NT2/D1 (cell line): ENCODE measurements around the gene SLC25A33.
"Not testable (repeated sequence)": the region's sequence is repeated elsewhere in the genome, so short reads cannot be mapped to it uniquely, and the experiment has no call there.

Source experiments
- DNase-seq: peaks from one replicate; pipeline ENCODE4 v3.0.0-alpha.2; 2011; ENCODE audit warnings: low read depth, low spot score
- H3K27me3 ChIP-seq: 2 replicates; pipeline ENCODE4 v1.6.0; 2011; ENCODE audit warnings: mild to moderate bottlenecking; ENCODE audit not compliant: insufficient read length, insufficient read depth
- H3K36me3 ChIP-seq: 2 replicates; pipeline ENCODE4 v1.6.1; 2011; ENCODE audit warnings: mild to moderate bottlenecking, low read length, mixed read lengths; ENCODE audit not compliant: insufficient read depth, insufficient read length
- H3K4me1 ChIP-seq: 2 replicates; pipeline ENCODE4 v1.5.1; 2011; ENCODE audit not compliant: insufficient read depth, insufficient read length
- H3K4me3 ChIP-seq: 2 replicates; pipeline ENCODE4 v1.5.1; 2011; ENCODE audit warnings: low read depth; ENCODE audit not compliant: insufficient read length
- H3K9ac ChIP-seq: 2 replicates; pipeline ENCODE4 v1.6.0; 2011; ENCODE audit warnings: low read depth; ENCODE audit not compliant: insufficient read length
- H3K9me3 ChIP-seq: 2 replicates; pipeline ENCODE4 v1.5.1; 2011; ENCODE audit warnings: mild to moderate bottlenecking, low read length; ENCODE audit not compliant: insufficient read depth
- SUZ12 ChIP-seq: IDR thresholded peaks from 2 replicates; pipeline ENCODE4 v1.6.1; 2011; ENCODE audit not compliant: insufficient read length, insufficient read depth; ENCODE audit errors: extremely low read depth
- YY1 ChIP-seq: IDR thresholded peaks from 2 replicates; pipeline ENCODE4 v1.6.1; 2011; ENCODE audit not compliant: insufficient read length, insufficient read depth
- ZNF274 ChIP-seq: IDR thresholded peaks from 2 replicates; pipeline ENCODE4 v1.6.1; 2011; ENCODE audit warnings: mild to moderate bottlenecking, low read depth, low read length

Gene SLC25A33

DNA sequence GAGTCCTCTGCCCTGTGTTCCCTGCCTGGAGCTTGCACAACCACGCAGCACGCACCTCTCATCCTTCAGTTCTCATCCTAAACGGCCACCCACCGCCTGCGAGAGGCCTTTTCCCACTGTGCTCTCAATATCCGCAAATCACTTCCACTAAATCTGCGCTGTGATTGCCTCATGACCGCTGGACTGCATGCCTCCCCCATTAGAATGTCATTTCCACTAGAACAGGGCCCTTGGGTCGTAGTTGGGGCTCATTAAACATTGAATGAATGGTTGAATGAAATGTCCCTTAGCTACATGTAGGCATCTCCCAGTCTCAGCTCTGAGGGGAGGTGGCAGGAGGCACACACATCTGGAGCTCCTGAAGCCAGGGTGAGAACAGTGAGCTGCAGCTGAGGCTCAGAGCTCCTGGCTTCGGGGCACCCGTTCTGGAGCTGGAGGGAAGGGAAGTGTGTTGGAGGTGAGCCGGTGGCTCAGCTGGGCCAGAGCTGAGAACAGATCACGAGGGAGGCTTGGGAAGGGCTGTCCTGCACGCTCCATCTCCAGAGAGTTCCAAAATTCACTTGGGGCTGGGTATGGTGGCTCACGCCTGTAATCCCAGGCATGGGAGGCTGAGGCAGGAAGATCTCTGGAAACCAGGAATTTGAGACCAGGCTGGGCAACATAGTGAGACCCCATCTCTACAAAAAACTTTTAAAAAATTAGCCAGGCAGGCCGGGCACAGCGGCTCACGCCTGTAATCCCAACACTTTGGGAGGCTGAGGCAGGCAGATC is 79.8 kb downstream of the SLC25A33 start:
- peaks cover 3% of the 10 kb centered on the region for H3K4me1 ChIP-seq
- no peak for TF ChIP-seq YY1
- TF ChIP-seq ZNF274: no peak
- TF ChIP-seq SUZ12: no peak
- DNase-seq: no peak
- no peak overlapping the region for H3K4me3 ChIP-seq
- H3K9me3 ChIP-seq: no peaks in the 10 kb centered on the region
- no peaks in the 10 kb centered on the region for H3K36me3 ChIP-seq
- H3K9ac ChIP-seq: no peak overlapping the region
- H3K27me3 ChIP-seq: no peaks in the 10 kb centered on the region

DNA sequence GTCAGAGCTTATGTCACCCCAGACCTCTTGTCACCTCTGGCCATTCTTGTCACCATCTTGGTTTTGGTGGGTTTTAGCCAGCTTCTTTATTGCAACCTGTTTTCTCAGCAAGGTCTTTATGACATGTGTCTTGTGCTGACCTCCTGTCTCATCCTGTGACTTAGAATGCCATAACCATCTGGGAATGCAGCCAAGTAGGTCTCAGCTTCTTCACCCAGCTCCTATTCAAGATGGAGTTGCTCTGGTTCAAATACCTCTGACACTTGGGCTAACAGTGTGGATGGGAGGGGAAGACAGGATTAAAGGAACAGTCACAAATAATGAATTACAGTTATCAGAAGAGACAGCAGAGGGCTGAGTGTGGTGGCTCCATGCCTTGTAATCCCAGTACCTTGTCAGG is 81.8 kb downstream of the SLC25A33 start:
- TF ChIP-seq ZNF274: no peak
- no peak for TF ChIP-seq YY1
- no peak for TF ChIP-seq SUZ12
- Histone ChIP-seq H3K36me3 (no peaks in the 10 kb centered on the region), H3K9me3 (no peaks in the 10 kb centered on the region), H3K27me3 (no peaks in the 10 kb centered on the region), H3K9ac (no peak overlapping the region), H3K4me3 (no peak overlapping the region), H3K4me1 (no peaks in the 10 kb centered on the region)
- no peak for DNase-seq

DNA sequence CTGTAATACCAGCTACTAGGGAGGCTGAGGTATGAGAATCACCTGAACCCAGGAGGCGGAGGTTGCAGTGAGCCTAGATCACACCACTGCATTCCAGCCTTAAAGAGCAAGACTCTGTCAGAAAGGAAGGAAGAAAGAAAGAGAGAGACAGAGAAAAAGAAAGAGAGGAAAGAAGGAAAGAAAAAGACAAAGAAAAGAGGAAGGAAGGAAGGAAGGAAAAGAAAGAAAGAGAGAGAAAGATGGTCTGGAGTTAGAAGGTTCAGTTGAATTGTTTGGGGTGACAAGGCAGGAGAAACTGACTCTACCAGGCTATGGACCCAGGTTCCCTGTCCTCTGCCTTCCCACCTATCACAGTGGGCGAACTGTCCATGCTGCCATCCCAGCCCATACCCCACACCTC is 84.8 kb downstream of the SLC25A33 start:
- peaks cover 8% of the 10 kb centered on the region for H3K27me3 ChIP-seq
- H3K4me1 ChIP-seq: no peaks in the 10 kb centered on the region
- no peak overlapping the region for H3K9ac ChIP-seq
- no peaks in the 10 kb centered on the region for H3K9me3 ChIP-seq
- DNase-seq: no peak
- H3K36me3 ChIP-seq: no peaks in the 10 kb centered on the region
- H3K4me3 ChIP-seq: no peak overlapping the region
- no peak for TF ChIP-seq SUZ12
- TF ChIP-seq YY1: no peak
- no peak for TF ChIP-seq ZNF274

DNA sequence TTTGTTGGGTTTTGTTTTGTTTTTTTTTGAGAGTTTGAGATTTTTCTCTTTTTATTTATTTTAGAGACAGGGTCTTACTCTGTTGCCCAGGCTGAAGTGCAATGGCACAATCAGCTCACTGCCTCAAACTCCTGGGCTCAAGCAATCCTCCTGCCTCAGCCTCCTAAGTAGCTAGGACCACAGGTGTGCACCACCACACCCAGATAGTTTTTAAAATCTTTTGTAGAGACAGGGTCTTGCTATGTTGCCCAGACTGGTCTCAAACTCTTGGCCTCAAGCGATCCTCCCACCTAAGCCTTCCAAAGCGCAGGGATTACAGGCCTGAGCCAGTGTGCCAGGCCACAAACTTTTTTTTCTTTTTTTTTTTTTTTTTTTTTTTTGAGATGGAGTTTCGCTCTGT is 85.8 kb downstream of the SLC25A33 start:
- H3K9me3 ChIP-seq, H3K27me3 ChIP-seq, H3K9ac ChIP-seq, DNase-seq, H3K36me3 ChIP-seq, H3K4me3 ChIP-seq, H3K4me1 ChIP-seq: not testable (repeated sequence)

DNA sequence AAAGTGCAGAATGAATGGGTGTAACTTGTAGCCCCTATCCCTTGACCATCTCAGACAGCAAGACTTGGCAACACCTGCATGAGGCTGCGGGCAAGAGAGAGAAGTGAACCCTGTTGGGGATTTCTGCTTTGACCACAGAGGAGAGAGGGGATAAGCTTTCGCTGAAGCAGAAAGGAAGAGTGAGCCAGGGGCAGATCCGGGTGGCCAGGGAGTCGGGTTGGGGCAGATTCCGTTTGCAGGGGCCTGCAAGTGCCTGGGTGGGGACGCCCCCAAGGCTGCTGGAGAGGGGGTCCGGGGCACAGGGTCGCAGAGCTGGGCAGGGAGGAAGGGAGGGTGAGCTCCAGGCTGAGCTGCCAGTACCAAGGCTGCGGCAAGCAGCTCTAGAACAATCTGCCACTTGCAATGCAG is 86.9 kb downstream of the SLC25A33 start:
- DNase-seq: no peak
- Histone ChIP-seq H3K4me3 (no peak overlapping the region), H3K9ac (no peak overlapping the region)

DNA sequence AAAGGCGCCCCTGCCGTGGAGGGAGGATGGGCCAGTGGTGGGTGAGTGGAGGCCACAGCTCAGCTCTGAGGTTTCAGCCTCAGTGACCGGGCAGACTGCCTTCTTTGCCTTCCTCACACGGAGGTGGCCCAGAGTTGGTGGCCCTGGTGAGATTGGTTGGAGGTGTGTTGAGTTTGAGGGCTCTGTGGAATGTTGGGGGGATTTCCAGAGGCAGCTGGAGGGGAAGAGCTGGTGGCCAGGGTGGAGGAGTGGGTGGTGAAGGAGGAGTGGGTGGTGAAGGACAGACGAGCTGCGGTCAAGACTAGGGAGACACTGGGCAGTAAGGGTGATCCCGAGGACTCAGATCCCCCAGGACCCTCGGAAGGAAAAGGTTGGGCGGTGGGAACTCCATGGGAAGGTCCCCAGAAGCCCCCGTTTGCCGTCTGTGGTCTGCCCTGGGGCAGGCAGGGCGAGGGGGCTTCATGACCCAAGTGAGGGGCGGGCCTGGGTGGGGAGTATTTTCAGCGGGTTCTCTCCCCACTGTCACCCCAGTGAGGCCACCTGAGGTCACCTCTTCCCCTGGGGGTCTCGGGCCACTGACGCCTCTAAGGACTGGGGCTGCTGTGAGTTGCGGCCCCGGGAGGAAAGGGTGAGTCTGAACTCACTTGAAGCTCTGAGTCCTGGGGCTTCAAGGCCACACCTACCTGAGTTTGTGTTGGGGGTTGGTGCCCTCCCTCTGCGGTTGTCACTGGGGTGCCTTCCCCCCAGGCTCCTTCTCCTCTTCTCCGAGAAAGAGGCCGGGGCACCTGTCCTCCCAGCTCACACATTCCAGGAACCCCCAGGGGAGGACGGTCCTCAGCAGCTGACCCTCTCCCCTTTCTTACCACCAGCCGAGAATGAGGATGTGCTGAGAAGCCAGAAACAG is 89.5 kb downstream of the SLC25A33 start:
- no peak for DNase-seq
- H3K9ac ChIP-seq: no peak overlapping the region
- H3K4me1 ChIP-seq: no peaks in the 10 kb centered on the region
- no peak overlapping the region for H3K4me3 ChIP-seq
- no peaks in the 10 kb centered on the region for H3K9me3 ChIP-seq
- H3K36me3 ChIP-seq: no peaks in the 10 kb centered on the region
- TF ChIP-seq ZNF274: no peak
- TF ChIP-seq YY1: no peak
- no peak for TF ChIP-seq SUZ12
- peaks cover 8% of the 10 kb centered on the region for H3K27me3 ChIP-seq

More for the DNA sequence above, 86.9 kb downstream of the SLC25A33 start:
- no peaks in the 10 kb centered on the region for H3K9me3 ChIP-seq
- TF ChIP-seq SUZ12 (no peak), YY1 (no peak), ZNF274 (no peak)
- no peaks in the 10 kb centered on the region for H3K36me3 ChIP-seq
- peaks cover 8% of the 10 kb centered on the region for H3K27me3 ChIP-seq
- no peaks in the 10 kb centered on the region for H3K4me1 ChIP-seq

DNA sequence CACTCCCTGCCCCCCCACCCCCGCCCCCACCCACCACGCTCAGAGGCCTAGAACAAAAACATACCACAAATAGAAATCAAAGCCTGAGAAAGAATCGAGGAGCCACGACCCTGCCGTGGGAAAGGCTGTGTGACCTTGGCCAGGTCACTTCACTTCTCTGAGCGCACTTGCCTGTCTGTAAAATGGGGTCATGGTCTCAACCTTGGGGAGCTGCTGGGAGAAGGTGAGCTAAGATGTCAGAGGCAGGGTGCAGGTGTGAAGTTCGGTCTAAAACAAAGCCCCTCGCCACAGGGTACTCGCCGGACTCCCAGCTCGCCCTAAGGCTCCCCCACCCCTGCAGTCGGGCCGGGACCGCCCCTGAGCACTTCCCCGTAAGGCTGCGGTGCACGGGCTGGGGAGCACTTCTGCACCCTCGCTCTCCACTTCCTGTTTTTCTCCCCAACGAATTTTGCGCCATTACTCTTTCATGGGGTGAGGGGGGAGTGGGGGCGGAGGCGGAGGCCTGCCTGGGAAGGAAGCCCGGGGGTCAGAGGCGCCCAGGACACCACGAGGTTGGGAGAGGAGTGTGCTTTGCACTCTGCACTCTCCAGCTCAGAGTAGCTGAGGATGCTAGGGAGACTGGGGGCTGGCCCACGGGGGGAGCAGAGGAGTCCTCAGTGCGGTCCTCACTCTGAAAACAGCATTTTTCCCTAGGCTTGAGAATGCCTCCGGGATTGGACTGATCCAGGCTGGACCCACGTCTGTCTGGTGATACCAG is 90.4 kb downstream of the SLC25A33 start:
- Histone ChIP-seq H3K9ac (no peak overlapping the region), H3K4me3 (no peak overlapping the region), H3K36me3 (no peaks in the 10 kb centered on the region), H3K4me1 (no peaks in the 10 kb centered on the region), H3K9me3 (no peaks in the 10 kb centered on the region), H3K27me3 (peaks cover 8% of the 10 kb centered on the region)
- no peak for TF ChIP-seq ZNF274
- no peak for TF ChIP-seq SUZ12
- TF ChIP-seq YY1: no peak
- no peak for DNase-seq
